B cell (primary cell): ENCODE measurements around the gene CD74. TPM values are rescaled to one million over a fixed set of nuclear protein-coding genes. Genes with fewer than 3 reads are reported as not detected.
A peak's percentile ranks its signal among the peaks of the same experiment; 100 is the strongest.

Source experiments
- ATAC-seq: fragments of 200-7000 bp; cut with Tn5 transposase; one replicate; pipeline ENCODE4 v1.10.0; 2021; ENCODE audit warnings: low read depth, mild to moderate bottlenecking, moderate number of reproducible peaks, moderate library complexity
- CTCF ChIA-PET: fragments of 350-600 bp; sonication (Branson Sonifier 250); formaldehyde crosslinking; loops from one replicate; lab custom pipeline; 2021; ENCODE audit warnings: antibody characterized with exemption, inconsistent platforms; lab: Charles Lee
- POLR2A ChIA-PET: fragments of 350-600 bp; sonication (Branson Sonifier 250); formaldehyde crosslinking; loops from one replicate; lab custom pipeline; 2021; ENCODE audit warnings: antibody characterized with exemption; lab: Charles Lee
- DNase-seq: peaks from one replicate; pipeline ENCODE4 v3.0.0; 2013
- H2AFZ ChIP-seq: 2 replicates; pipeline ENCODE4 v1.6.1; 2012; ENCODE audit warnings: mild to moderate bottlenecking, low read depth, low read length; ENCODE audit not compliant: insufficient read depth, poor library complexity, severe bottlenecking
- H3K27ac ChIP-seq, 2 donors: 1 replicate in 1 of 2; 2 replicates in 1 of 2; pipeline ENCODE4 v1.5.1; 2012 to 2013; ENCODE audit warnings: low read length in 2 of 2, mild to moderate bottlenecking in 2 of 2, moderate library complexity in 1 of 2
- H3K27me3 ChIP-seq, 4 experiments: fragments of 200-600 bp in 1 of 4; sonication (generic) in 1 of 4; replicated peaks in 1 of 4; 1 replicate in 2 of 4; 2 replicates in 2 of 4; pipeline versions ENCODE4 v1.6.1 to v1.7.0; 2013 to 2016; ENCODE audit warnings: low read length in 3 of 4, mild to moderate bottlenecking in 2 of 4, mixed read lengths in 1 of 4, moderate library complexity in 1 of 4; ENCODE audit not compliant: insufficient read depth in 4 of 4, control insufficient read depth in 3 of 4; ENCODE audit errors: control extremely low read depth in 1 of 4
- H3K36me3 ChIP-seq, 2 experiments: replicated peaks in 1 of 2; 1 replicate in 1 of 2; 2 replicates in 1 of 2; pipeline versions ENCODE4 v1.6.1 to v1.7.1; 2013; ENCODE audit warnings: low read length in 1 of 2; ENCODE audit not compliant: insufficient read depth in 2 of 2, control insufficient read depth in 1 of 2; ENCODE audit errors: control extremely low read depth in 1 of 2, extremely low read depth in 1 of 2
- H3K4me1 ChIP-seq, 2 donors: fragments of 200-600 bp in 1 of 2; sonication (generic) in 1 of 2; 1 replicate in 1 of 2; 2 replicates in 1 of 2; pipeline versions ENCODE4 v1.5.1 to v1.6.1; 2013 to 2017; ENCODE audit warnings: low read length in 2 of 2; ENCODE audit not compliant: control insufficient read depth in 2 of 2, insufficient read depth in 2 of 2
- H3K4me2 ChIP-seq: replicated peaks from 2 replicates; pipeline ENCODE3; 2012; ENCODE audit warnings: mild to moderate bottlenecking, low read depth, low read length; ENCODE audit not compliant: poor library complexity, severe bottlenecking
- H3K4me3 ChIP-seq, 5 experiments: fragments of 200-600 bp in 1 of 5; sonication (generic) in 1 of 5; 1 replicate in 3 of 5; 2 replicates in 2 of 5; pipeline versions ENCODE4 v1.5.1 to v1.7.0; 2011 to 2016; ENCODE audit warnings: low read length in 4 of 5, mild to moderate bottlenecking in 4 of 5, low read depth in 2 of 5, control low read depth in 1 of 5, moderate library complexity in 1 of 5; ENCODE audit not compliant: insufficient read depth in 1 of 5; ENCODE audit errors: control extremely low read depth in 1 of 5, extremely low read depth in 1 of 5
- H3K79me2 ChIP-seq: fragments of 200-600 bp; sonication (generic); one replicate; pipeline ENCODE4 v1.6.0; 2016; ENCODE audit warnings: low read length; ENCODE audit not compliant: control insufficient read depth, insufficient read depth
- H3K9ac ChIP-seq: fragments of 200-600 bp; sonication (generic); 2 replicates; pipeline ENCODE4 v1.6.1; 2017; ENCODE audit warnings: mild to moderate bottlenecking, low read length, moderate library complexity
- H3K9me3 ChIP-seq, 3 donors: one replicate each; pipeline versions ENCODE4 v1.6.1 to v1.7.1; 2013; ENCODE audit warnings: low read length in 2 of 3; ENCODE audit not compliant: control insufficient read depth in 2 of 3, insufficient read depth in 1 of 3; ENCODE audit errors: control extremely low read depth in 1 of 3
- H4K20me1 ChIP-seq: 2 replicates; pipeline ENCODE4 v1.6.0; 2012; ENCODE audit warnings: mild to moderate bottlenecking, low read length; ENCODE audit not compliant: insufficient read depth, control insufficient read depth, poor library complexity, severe bottlenecking
- H3K27ac Mint-ChIP-seq: one replicate; pipeline ENCODE4 v1.8.0; 2021; ENCODE audit warnings: mixed read lengths
- H3K27me3 Mint-ChIP-seq: one replicate; pipeline ENCODE4 v1.8.0; 2021; ENCODE audit warnings: mixed read lengths
- H3K4me1 Mint-ChIP-seq: one replicate; pipeline ENCODE4 v1.8.0; 2021; ENCODE audit warnings: mixed read lengths
- H3K4me3 Mint-ChIP-seq: one replicate; pipeline ENCODE4 v1.8.0; 2021; ENCODE audit warnings: mixed read lengths
- H3K9me3 Mint-ChIP-seq: one replicate; pipeline ENCODE4 v1.8.0; 2022; ENCODE audit warnings: mixed read lengths; ENCODE audit not compliant: insufficient read depth
- CTCF ChIP-seq: fragments of 200-600 bp; IDR thresholded peaks from one replicate; pipeline ENCODE4 v1.8.0; 2022; ENCODE audit warnings: antibody characterized with exemption, mild to moderate bottlenecking
- EZH2 ChIP-seq: IDR thresholded peaks from 2 replicates; pipeline ENCODE4 v1.6.1; 2012; ENCODE audit warnings: borderline replicate concordance, low read depth, mild to moderate bottlenecking, moderate library complexity, low read length; ENCODE audit not compliant: insufficient read depth, poor library complexity, severe bottlenecking
- WGBS: methylation state at CpG from one replicate; pipeline ENCODE4 v1.1.5; 2013; ENCODE audit warnings: missing lambda C conversion rate; ENCODE audit not compliant: insufficient coverage; 5-methylcytosine and 5-hydroxymethylcytosine counted together
- intact Hi-C: fragments of 100-400 bp; cut with micrococcal nuclease; formaldehyde crosslinking; loops from one replicate; pipeline ENCODE4 v1.10.0; 2022
- polyA plus RNA-seq: library from polyadenylated mRNA; depleted of rRNA; stranded (reverse); fragments of >200 nt; gene quantifications from 2 replicates; pipeline ENCODE4 v1.2.3, GENCODE V29; 2012
- total RNA-seq, 2 donors: library from RNA; stranded (reverse); fragments of 120-200 nt in 1 of 2; gene quantifications; 1 replicate in 1 of 2; 2 replicates in 1 of 2; pipeline versions ENCODE4 v1.2.3 to v1.2.4, GENCODE V29; 2013 to 2022

CD74 gene
- total and polyA plus RNA-seq, 2 donors (not counting 1 experiment from before 2014, with no cell fraction given), result 5,670 to 14,307 TPM

GRCh38 chr5:150374651-150375050, 38.1 kb downstream of the CD74 start:
- POLR2A ChIA-PET, result no interaction called here
- no peaks in the 10 kb centered on the region for H3K4me1 Mint-ChIP-seq
- H3K27me3 ChIP-seq, result no peaks in the 10 kb centered on the region
- H4K20me1 ChIP-seq, result no peaks in the 10 kb centered on the region
- DNase-seq (peak; percentile 25), ATAC-seq (no peak)
- TF ChIP-seq CTCF (no peak), EZH2 (no peak)
- H3K27ac Mint-ChIP-seq, result no peak overlapping the region
- H3K4me3 ChIP-seq, result no peak overlapping the region
- H3K36me3 ChIP-seq, result peaks cover 1 to 98% of the 10 kb centered on the region in 2 experiments
- no peaks in the 10 kb centered on the region for H3K4me1 ChIP-seq
- no peak overlapping the region for H3K4me2 ChIP-seq
- H3K27me3 Mint-ChIP-seq, result no peaks in the 10 kb centered on the region
- H3K9ac ChIP-seq, result no peak overlapping the region
- H3K9me3 Mint-ChIP-seq, result no peaks in the 10 kb centered on the region
- no peak overlapping the region for H2AFZ ChIP-seq
- H3K27ac ChIP-seq, result no peak overlapping the region
- CTCF ChIA-PET, result no interaction called here
- H3K79me2 ChIP-seq, result peaks cover 18% of the 10 kb centered on the region
- intact Hi-C loops, result no loop called here
- H3K4me3 Mint-ChIP-seq, result no peak overlapping the region
- no peaks in the 10 kb centered on the region for H3K9me3 ChIP-seq
- 97% methylated on average over 10 of the region's 11 CpGs for WGBS

- intact Hi-C loops, result no loop called here
- Mint-ChIP-seq H3K9me3 (no peaks in the 10 kb centered on the region), H3K27ac (no peak overlapping the region), H3K4me1 (no peaks in the 10 kb centered on the region), H3K27me3 (no peaks in the 10 kb centered on the region), H3K4me3 (no peak overlapping the region)
- DNase-seq (no peak), ATAC-seq (no peak)
- no peaks in the 10 kb centered on the region for H3K27me3 ChIP-seq
- CTCF ChIA-PET, result no interaction called here
- peaks cover 0 to 99% of the 10 kb centered on the region in 2 experiments for H3K36me3 ChIP-seq
- POLR2A ChIA-PET, result interaction anchor here (0.5 kb wide), 1 partner anchor 425 kb away, joined by 5 read pairs; no protein-coding TSS in a partner anchor
- no peaks in the 10 kb centered on the region for H3K4me1 ChIP-seq
- H4K20me1 ChIP-seq, result peaks cover 6% of the 10 kb centered on the region
- TF ChIP-seq CTCF (no peak), EZH2 (no peak)
- H3K4me3 ChIP-seq, result no peak overlapping the region
- H3K9me3 ChIP-seq, result no peaks in the 10 kb centered on the region
- H3K4me2 ChIP-seq, result no peak overlapping the region
- H3K79me2 ChIP-seq, result peaks cover 24% of the 10 kb centered on the region
- WGBS, result 90% methylated on average over 3 of the region's 6 CpGs
- no peak overlapping the region for H2AFZ ChIP-seq
- no peak overlapping the region for H3K27ac ChIP-seq
- H3K9ac ChIP-seq, result no peak overlapping the region
Observed at GRCh38 chr5:150372639-150373038, 40.1 kb downstream of the CD74 start.
